Adipocyte (in vitro differentiated cells): ENCODE measurements around the gene CLDN24.

Experiments used
- DNase-seq: peaks from one replicate; pipeline ENCODE4 v3.0.0-alpha.2; 2015; ENCODE audit warnings: low read depth
- H3K27me3 ChIP-seq: replicated peaks from 2 replicates; pipeline ENCODE4 v1.7.0; 2013; ENCODE audit warnings: mild to moderate bottlenecking, low read length, moderate library complexity; ENCODE audit not compliant: control insufficient read depth, insufficient read depth
- H3K36me3 ChIP-seq: 2 replicates; pipeline ENCODE4 v1.7.0; 2013; ENCODE audit warnings: low read length, mild to moderate bottlenecking, moderate library complexity; ENCODE audit not compliant: control insufficient read depth, insufficient read depth, severe bottlenecking
- H3K4me1 ChIP-seq: 2 replicates; pipeline ENCODE4 v1.7.0; 2013; ENCODE audit warnings: mild to moderate bottlenecking, low read length, moderate library complexity; ENCODE audit not compliant: control insufficient read depth, insufficient read depth
- H3K4me3 ChIP-seq: 2 replicates; pipeline ENCODE4 v1.7.0; 2013; ENCODE audit warnings: mild to moderate bottlenecking, low read length, moderate library complexity
- H3K9ac ChIP-seq: 2 replicates; pipeline ENCODE4 v1.7.0; 2013; ENCODE audit warnings: mild to moderate bottlenecking, low read length, moderate library complexity
- H3K9me3 ChIP-seq: 2 replicates; pipeline ENCODE4 v1.7.0; 2013; ENCODE audit warnings: mild to moderate bottlenecking, low read length, moderate library complexity; ENCODE audit not compliant: control insufficient read depth

The CLDN24 gene

GRCh38 chr4:183322326-183322725 is at the start of gene CLDN24:
Gene CLDN24, minus strand, starts transcription at chr4:183322426. Its CDS starts 0 bp downstream, at chr4:183322426.
- Histone ChIP-seq H3K36me3 (peaks cover 8% of the 10 kb centered on the region), H3K9ac (no peak within 1 kb of the TSS), H3K9me3 (no peaks in the 10 kb centered on the region), H3K4me3 (no peak within 1 kb of the TSS), H3K27me3 (no peaks in the 10 kb centered on the region), H3K4me1 (peaks cover 14% of the 10 kb centered on the region)
- DNase-seq, result no peak

- Histone ChIP-seq H3K9me3 (peaks cover 11% of the 10 kb centered on the region), H3K27me3 (peaks cover 7% of the 10 kb centered on the region), H3K4me1 (no peaks in the 10 kb centered on the region), H3K9ac (no peak overlapping the region), H3K36me3 (no peaks in the 10 kb centered on the region), H3K4me3 (no peak overlapping the region)
- no peak for DNase-seq
Observed at GRCh38 chr4:183370786-183371185, 48.6 kb upstream of the CLDN24 start.

- no peak overlapping the region for H3K9ac ChIP-seq
- DNase-seq, result no peak
- H3K27me3 ChIP-seq, result peaks cover 11% of the 10 kb centered on the region
- no peak overlapping the region for H3K4me3 ChIP-seq
- H3K4me1 ChIP-seq, result no peaks in the 10 kb centered on the region
- no peaks in the 10 kb centered on the region for H3K36me3 ChIP-seq
- peaks cover 11% of the 10 kb centered on the region for H3K9me3 ChIP-seq
Observed at GRCh38 chr4:183369073-183369472, 46.8 kb upstream of the CLDN24 start.

GRCh38 chr4:183366206-183366835 is 44.1 kb upstream of the CLDN24 start:
- Histone ChIP-seq H3K4me3 (no peak overlapping the region), H3K9ac (no peak overlapping the region), H3K4me1 (no peaks in the 10 kb centered on the region), H3K27me3 (peaks cover 11% of the 10 kb centered on the region), H3K36me3 (no peaks in the 10 kb centered on the region), H3K9me3 (no peaks in the 10 kb centered on the region)
- DNase-seq, result no peak

- Histone ChIP-seq H3K4me3 (no peak overlapping the region), H3K4me1 (peaks cover 6% of the 10 kb centered on the region), H3K9ac (no peak overlapping the region), H3K9me3 (no peaks in the 10 kb centered on the region), H3K27me3 (peaks cover 7% of the 10 kb centered on the region), H3K36me3 (no peaks in the 10 kb centered on the region)
- no peak for DNase-seq
Observed at GRCh38 chr4:183364025-183364424, 41.8 kb upstream of the CLDN24 start.

GRCh38 chr4:183362916-183363542 is 40.8 kb upstream of the CLDN24 start:
- Histone ChIP-seq H3K9me3 (no peaks in the 10 kb centered on the region), H3K9ac (no peak overlapping the region), H3K36me3 (no peaks in the 10 kb centered on the region), H3K4me3 (no peak overlapping the region), H3K4me1 (peaks cover 6% of the 10 kb centered on the region), H3K27me3 (peaks cover 4% of the 10 kb centered on the region)
- DNase-seq, result no peak

GRCh38 chr4:183362036-183362435 is 39.8 kb upstream of the CLDN24 start:
- Histone ChIP-seq H3K36me3 (no peaks in the 10 kb centered on the region), H3K27me3 (peaks cover 4% of the 10 kb centered on the region)

GRCh38 chr4:183360161-183360919 is 38.1 kb upstream of the CLDN24 start:
- no peak overlapping the region for H3K4me3 ChIP-seq
- peaks cover 10% of the 10 kb centered on the region for H3K4me1 ChIP-seq
- peaks cover 3% of the 10 kb centered on the region for H3K27me3 ChIP-seq
- DNase-seq, result peak; percentile 20
- H3K36me3 ChIP-seq, result no peaks in the 10 kb centered on the region
- no peak overlapping the region for H3K9ac ChIP-seq
- no peaks in the 10 kb centered on the region for H3K9me3 ChIP-seq

More at GRCh38 chr4:183362036-183362435, 39.8 kb upstream of the CLDN24 start:
- Histone ChIP-seq H3K4me3 (no peak overlapping the region), H3K9ac (no peak overlapping the region), H3K4me1 (peaks cover 6% of the 10 kb centered on the region), H3K9me3 (no peaks in the 10 kb centered on the region)
- no peak for DNase-seq

GRCh38 chr4:183358215-183358755 is 36.1 kb upstream of the CLDN24 start:
- Histone ChIP-seq H3K9me3 (no peaks in the 10 kb centered on the region), H3K36me3 (no peaks in the 10 kb centered on the region), H3K4me3 (no peak overlapping the region), H3K9ac (no peak overlapping the region), H3K27me3 (peaks cover 6% of the 10 kb centered on the region), H3K4me1 (peaks cover 13% of the 10 kb centered on the region)
- DNase-seq, result no peak

- H3K9ac ChIP-seq, result no peak overlapping the region
- no peaks in the 10 kb centered on the region for H3K9me3 ChIP-seq
- DNase-seq, result no peak
- H3K36me3 ChIP-seq, result no peaks in the 10 kb centered on the region
- H3K27me3 ChIP-seq, result peaks cover 11% of the 10 kb centered on the region
- H3K4me1 ChIP-seq, result peaks cover 13% of the 10 kb centered on the region
- H3K4me3 ChIP-seq, result no peak overlapping the region
Observed at GRCh38 chr4:183356931-183357675, 34.9 kb upstream of the CLDN24 start.
